ENCODE data around the gene FAM43B. TPM values are rescaled to one million over a fixed set of nuclear protein-coding genes. Genes with fewer than 3 reads are reported as not detected.

The FAM43B gene
- total and polyA plus RNA-seq, 3 donors from 2014 or later, result 0.66 to 1.3 (median 1.1) TPM

- no peaks in the 10 kb centered on the region for H3K27me3 ChIP-seq
Observed at GRCh38 chr1:20571427-20571826, 19.1 kb downstream of the FAM43B start.

DNA sequence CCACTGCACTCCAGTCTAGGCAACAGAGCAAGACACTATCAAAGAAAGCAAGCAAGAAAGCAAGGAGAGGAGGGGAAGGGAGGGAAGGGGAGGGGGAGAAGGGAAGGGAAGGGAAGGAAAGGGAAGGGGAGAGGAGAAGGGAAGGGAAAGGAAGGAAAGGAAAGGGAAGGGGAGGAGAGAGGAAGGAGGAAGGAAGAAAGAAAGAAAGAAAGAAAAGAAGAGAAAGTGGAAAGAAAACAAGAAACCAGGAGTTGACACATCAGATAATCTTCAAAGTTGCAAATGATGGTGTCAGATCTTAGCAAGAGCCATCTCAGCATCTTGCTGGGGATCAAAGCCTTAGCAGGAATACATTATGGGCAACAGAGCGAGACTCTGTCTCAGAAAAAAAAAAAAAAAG is 21.6 kb downstream of the FAM43B start:
- intact Hi-C loops (cut with DNase I; ENCODE audit: low total_unique reads), result no loop called here
- no peak for TF ChIP-seq POLR2A (IDR thresholded peaks at IDR 0.05)
- TF ChIP-seq, protein P1, sequence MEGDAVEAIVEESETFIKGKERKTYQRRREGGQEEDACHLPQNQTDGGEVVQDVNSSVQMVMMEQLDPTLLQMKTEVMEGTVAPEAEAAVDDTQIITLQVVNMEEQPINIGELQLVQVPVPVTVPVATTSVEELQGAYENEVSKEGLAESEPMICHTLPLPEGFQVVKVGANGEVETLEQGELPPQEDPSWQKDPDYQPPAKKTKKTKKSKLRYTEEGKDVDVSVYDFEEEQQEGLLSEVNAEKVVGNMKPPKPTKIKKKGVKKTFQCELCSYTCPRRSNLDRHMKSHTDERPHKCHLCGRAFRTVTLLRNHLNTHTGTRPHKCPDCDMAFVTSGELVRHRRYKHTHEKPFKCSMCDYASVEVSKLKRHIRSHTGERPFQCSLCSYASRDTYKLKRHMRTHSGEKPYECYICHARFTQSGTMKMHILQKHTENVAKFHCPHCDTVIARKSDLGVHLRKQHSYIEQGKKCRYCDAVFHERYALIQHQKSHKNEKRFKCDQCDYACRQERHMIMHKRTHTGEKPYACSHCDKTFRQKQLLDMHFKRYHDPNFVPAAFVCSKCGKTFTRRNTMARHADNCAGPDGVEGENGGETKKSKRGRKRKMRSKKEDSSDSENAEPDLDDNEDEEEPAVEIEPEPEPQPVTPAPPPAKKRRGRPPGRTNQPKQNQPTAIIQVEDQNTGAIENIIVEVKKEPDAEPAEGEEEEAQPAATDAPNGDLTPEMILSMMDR (IDR thresholded peaks at IDR 0.05), result no peak
- no peak overlapping the region for H3K27ac ChIP-seq
- 78 to 95% methylated on average over 1 of the region's 1 CpG for WGBS, 2 donors
- H3K9me3 ChIP-seq, result no peaks in the 10 kb centered on the region
- no peak overlapping the region for H3K4me3 ChIP-seq
- no peaks in the 10 kb centered on the region for H3K4me1 ChIP-seq
- no peaks in the 10 kb centered on the region for H3K36me3 ChIP-seq (ENCODE audit: low read depth, missing control alignments)
- DNase-seq, result no peak
- no peaks in the 10 kb centered on the region for H3K27me3 ChIP-seq

More at GRCh38 chr1:20571427-20571826, 19.1 kb downstream of the FAM43B start:
- intact Hi-C loops (cut with DNase I; ENCODE audit: low total_unique reads), result no loop called here
- no peak for DNase-seq
- H3K4me1 ChIP-seq, result no peaks in the 10 kb centered on the region
- no peaks in the 10 kb centered on the region for H3K9me3 ChIP-seq
- WGBS, 2 donors, result 86 to 92% methylated on average over 5 of the region's 5 CpGs
- H3K4me3 ChIP-seq, result no peak overlapping the region
- H3K36me3 ChIP-seq (ENCODE audit: low read depth, missing control alignments), result no peaks in the 10 kb centered on the region
- TF ChIP-seq POLR2A (IDR thresholded peaks at IDR 0.05), result no peak
- TF ChIP-seq, protein P1 (IDR thresholded peaks at IDR 0.05), result no peak
- no peak overlapping the region for H3K27ac ChIP-seq

DNA sequence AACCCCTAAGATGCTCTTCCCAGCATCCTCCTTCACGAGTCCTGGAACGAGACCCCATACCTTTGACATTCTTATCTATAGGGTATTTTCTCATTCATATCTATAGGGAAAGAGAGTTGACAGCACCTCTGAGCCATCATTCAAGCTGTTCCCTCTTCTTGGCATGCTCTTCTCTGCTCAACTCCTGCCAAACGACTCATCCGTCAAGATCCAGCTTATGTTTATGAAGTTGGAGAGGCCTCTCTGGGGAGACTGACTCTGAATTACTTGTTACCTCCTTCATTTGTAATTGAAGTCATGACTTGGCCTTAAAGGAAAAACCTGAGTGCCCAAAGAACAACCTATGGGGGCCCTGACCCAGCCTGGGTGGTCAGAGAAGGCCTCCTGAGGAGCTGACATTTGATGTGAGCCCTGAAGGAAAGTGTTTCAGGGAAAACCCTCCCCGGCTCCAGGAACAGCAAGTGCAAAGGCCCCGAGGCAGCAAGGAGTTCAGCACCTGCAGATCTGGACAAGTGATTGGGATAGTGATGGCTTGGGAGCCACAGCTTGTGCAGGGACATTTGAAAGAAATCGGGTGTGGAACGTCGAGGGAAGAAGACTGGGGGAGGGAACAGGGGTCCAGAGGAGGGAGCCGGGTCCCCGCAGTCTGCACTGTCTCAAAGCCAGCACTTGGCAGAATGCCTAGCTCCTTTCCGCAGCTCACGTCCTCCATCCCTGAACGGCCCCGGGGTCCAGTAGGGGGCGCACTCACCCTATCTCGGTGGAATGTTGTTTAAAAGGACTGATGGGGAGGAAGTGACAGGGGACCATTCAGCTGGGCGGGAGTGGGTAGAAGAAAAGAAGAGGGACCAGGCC is 22.5 kb downstream of the FAM43B start:
- WGBS, 2 donors, result 37 to 51% methylated on average over 18 of the region's 18 CpGs
- no peaks in the 10 kb centered on the region for H3K36me3 ChIP-seq (ENCODE audit: low read depth, missing control alignments)
- TF ChIP-seq POLR2A (IDR thresholded peaks at IDR 0.05), result no peak
- TF ChIP-seq, protein P1 (IDR thresholded peaks at IDR 0.05), result peak in 2 of 3 experiments; percentile 29 to 43
- no peak overlapping the region for H3K27ac ChIP-seq
- no peaks in the 10 kb centered on the region for H3K4me1 ChIP-seq
- no peaks in the 10 kb centered on the region for H3K9me3 ChIP-seq
- H3K27me3 ChIP-seq, result no peaks in the 10 kb centered on the region
- intact Hi-C loops (cut with DNase I; ENCODE audit: low total_unique reads), result no loop called here
- DNase-seq, result peak; percentile 72
- no peak overlapping the region for H3K4me3 ChIP-seq

GRCh38 chr1:20575541-20576336 is 23.4 kb downstream of the FAM43B start:
- TF ChIP-seq POLR2A (IDR thresholded peaks at IDR 0.05), result no peak
- TF ChIP-seq, protein P1 (IDR thresholded peaks at IDR 0.05), result no peak
- Histone ChIP-seq H3K4me3 (no peak overlapping the region), H3K4me1 (no peaks in the 10 kb centered on the region), H3K27me3 (no peaks in the 10 kb centered on the region), H3K9me3 (no peaks in the 10 kb centered on the region), H3K36me3 (ENCODE audit: low read depth, missing control alignments) (no peaks in the 10 kb centered on the region), H3K27ac (no peak overlapping the region)
- 57 to 79% methylated on average over 7 to 10 of the region's 10 CpGs for WGBS, 2 donors
- intact Hi-C loops (cut with DNase I; ENCODE audit: low total_unique reads), result no loop called here
- DNase-seq, result no peak
